ENCODE data around the gene CLEC19A.

Gene CLEC19A

GRCh38 chr16:19285431-19285830, at the start of gene CLEC19A:
CLEC19A (plus strand) TSS chr16:19285731; CDS start chr16:19285852, 121 bp downstream.
- no peak for DNase-seq (ENCODE audit: low spot score)

- DNase-seq (ENCODE audit: low spot score): no peak
Observed at GRCh38 chr16:19235886-19236285, 49.6 kb upstream of the CLEC19A start.

GRCh38 chr16:19236561-19237209, 48.8 kb upstream of the CLEC19A start:
- no peak for DNase-seq (ENCODE audit: low spot score)

GRCh38 chr16:19238406-19238805, 47.1 kb upstream of the CLEC19A start:
- no peak for DNase-seq (ENCODE audit: low spot score)

- DNase-seq (ENCODE audit: low spot score): no peak
Observed at GRCh38 chr16:19239511-19240155, 45.9 kb upstream of the CLEC19A start.

- DNase-seq (ENCODE audit: low spot score): no peak
Observed at GRCh38 chr16:19240494-19240893, 45.0 kb upstream of the CLEC19A start.

- no peak for DNase-seq (ENCODE audit: low spot score)
Observed at GRCh38 chr16:19241512-19241911, 44.0 kb upstream of the CLEC19A start.

GRCh38 chr16:19242186-19242585, 43.3 kb upstream of the CLEC19A start:
- DNase-seq (ENCODE audit: low spot score): no peak

- DNase-seq (ENCODE audit: low spot score): no peak
Observed at GRCh38 chr16:19242987-19243575, 42.5 kb upstream of the CLEC19A start.

GRCh38 chr16:19245326-19245925, 40.1 kb upstream of the CLEC19A start:
- DNase-seq (ENCODE audit: low spot score): no peak

GRCh38 chr16:19252904-19253303, 32.6 kb upstream of the CLEC19A start:
- no peak for DNase-seq (ENCODE audit: low spot score)

GRCh38 chr16:19254611-19255010, 30.9 kb upstream of the CLEC19A start:
- DNase-seq (ENCODE audit: low spot score): no peak

GRCh38 chr16:19264123-19264673, 21.3 kb upstream of the CLEC19A start:
- DNase-seq (ENCODE audit: low spot score): no peak

GRCh38 chr16:19265380-19265930, 20.1 kb upstream of the CLEC19A start:
- DNase-seq (ENCODE audit: low spot score): no peak

GRCh38 chr16:19266774-19267173, 18.8 kb upstream of the CLEC19A start:
- DNase-seq (ENCODE audit: low spot score): no peak

GRCh38 chr16:19269098-19269497, 16.4 kb upstream of the CLEC19A start:
- DNase-seq (ENCODE audit: low spot score): no peak

- no peak for DNase-seq (ENCODE audit: low spot score)
Observed at GRCh38 chr16:19274165-19274797, 11.2 kb upstream of the CLEC19A start.

GRCh38 chr16:19278403-19278802, 7.1 kb upstream of the CLEC19A start:
- DNase-seq (ENCODE audit: low spot score): no peak

GRCh38 chr16:19281246-19281645, 4.3 kb upstream of the CLEC19A start:
- DNase-seq (ENCODE audit: low spot score): no peak

GRCh38 chr16:19282101-19282500, 3.4 kb upstream of the CLEC19A start:
- no peak for DNase-seq (ENCODE audit: low spot score)

- DNase-seq (ENCODE audit: low spot score): no peak
Observed at GRCh38 chr16:19283637-19284036, 1.9 kb upstream of the CLEC19A start.

GRCh38 chr16:19284207-19284606, 1.3 kb upstream of the CLEC19A start:
- DNase-seq (ENCODE audit: low spot score): no peak

All from activated CD4-positive, alpha-beta T cell treated with anti-CD3 and anti-CD28 coated beads, Interleukin-2, Interleukin-4, amounts not matched to agents 100 ng/mL and 50 ng/mL, durations not matched to agents 16 hours and 8 hours (primary cell).